D341Med (cell line): ENCODE results near the gene AHCY.
"Not testable (repeated sequence)": the region's sequence is repeated elsewhere in the genome, so short reads cannot be mapped to it uniquely, and the experiment has no call there.

Source experiments
- DNase-seq: peaks from one replicate; pipeline ENCODE4 v3.0.0; 2012; ENCODE audit warnings: low spot score

AHCY gene

DNA sequence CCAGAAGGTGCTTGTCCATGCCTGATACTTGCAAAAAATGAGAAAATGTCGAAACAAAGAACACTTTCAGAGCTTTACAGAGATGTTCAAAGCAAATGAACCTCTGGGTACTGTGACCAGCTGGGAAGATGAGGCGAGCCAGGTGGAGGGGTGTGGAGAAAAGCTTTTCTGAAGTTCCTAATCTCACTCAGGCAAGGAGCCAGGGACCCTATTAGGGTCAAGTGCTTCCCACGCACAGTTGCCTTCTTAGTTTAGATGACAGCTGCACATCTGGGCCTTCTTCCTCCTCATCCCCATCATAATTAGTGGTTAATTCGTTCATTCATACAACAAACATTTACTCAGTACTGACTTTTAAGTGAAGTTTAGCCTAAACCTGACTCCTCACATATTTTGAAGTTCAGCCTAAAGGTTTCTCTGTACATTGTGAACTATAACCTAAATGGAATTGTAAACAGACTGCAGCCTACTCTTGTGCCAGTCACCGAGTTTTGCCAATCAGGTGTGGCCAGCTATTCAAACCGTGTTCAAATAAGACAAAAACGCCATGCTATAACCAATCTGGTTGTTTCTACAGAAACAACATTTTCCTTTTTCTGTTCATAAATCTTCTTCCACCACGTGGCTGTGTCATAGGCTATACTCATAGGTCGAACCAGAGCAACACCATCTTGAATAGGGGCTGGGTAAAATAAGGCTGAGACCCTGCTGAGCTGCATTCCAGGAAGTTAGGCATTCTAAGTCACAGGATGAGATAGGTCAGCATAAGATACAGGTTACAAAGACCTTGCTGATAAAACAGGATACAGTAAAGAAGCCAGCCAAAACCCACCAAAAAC lies 19.3 kb upstream of the AHCY start:
- DNase-seq = peak; percentile 43

DNA sequence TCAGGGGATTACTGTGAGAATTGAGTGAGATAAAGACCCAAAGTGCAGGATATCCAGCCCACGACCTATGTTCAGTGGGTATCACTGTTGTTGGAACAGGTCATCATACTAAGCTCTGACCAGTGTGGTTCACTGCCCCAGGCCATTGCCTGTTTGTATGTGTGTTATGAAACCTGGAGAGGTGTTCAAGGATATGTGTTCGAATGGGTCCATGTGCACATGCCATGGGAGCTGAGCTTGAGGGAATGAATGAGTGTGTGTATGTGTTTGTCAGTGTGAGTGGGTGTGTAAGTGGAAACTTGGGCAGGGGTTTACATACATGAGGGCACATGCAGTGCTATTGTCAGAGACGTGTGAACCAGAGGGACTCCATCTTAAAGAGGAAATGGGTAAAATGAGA lies 17.7 kb upstream of the AHCY start:
- DNase-seq = no peak

GRCh38 chr20:34318609-34319443 lies 15.7 kb upstream of the AHCY start:
- no peak for DNase-seq

DNA sequence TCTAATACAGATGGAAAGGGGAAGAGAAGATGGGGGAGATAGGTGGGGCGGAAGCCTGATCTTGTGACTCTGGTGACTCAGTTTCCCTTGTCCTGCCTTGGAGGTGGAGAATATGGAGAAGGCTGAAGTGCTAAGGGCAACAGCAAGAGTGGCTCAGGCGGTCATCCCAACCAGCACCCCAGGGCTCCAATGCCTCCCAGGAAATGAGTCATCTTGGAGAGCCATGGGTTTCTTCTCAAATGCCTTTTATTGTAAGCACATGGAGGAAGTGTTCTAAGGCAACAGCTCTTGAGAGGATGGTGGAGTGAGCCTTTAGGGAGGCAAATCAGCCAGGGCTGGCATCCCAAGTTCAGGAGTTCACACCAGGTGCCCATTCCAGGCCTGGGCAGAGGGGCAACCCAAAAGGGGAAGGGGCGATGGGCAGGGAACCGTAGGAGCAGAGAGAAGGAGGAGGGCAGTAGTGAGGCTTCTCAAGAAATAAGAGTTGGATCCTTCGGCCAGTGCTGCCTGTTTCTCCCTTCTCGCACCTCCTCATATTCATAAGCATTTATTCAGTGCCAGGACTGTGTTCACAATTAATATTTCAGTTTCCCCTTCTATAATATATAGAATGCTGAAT lies 13.2 kb upstream of the AHCY start:
- DNase-seq = no peak

DNA sequence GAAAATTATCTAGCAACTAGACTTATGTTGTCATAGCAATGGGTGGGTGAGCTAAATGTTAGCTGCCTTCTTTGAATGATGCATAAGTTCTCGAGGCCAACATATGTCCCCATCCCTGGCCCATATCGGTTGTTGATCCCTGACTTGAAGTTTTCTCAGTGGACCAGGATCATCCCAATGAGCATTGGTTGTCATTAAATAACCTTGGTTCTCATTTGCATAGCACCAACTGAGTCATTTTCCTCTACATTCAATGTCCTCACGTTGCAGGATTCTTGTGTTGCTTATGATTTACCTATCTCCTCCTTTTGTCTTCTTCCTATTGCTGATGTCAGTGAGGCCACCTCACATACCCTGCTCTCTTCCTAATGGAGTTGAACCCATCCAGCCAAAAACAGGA lies 12.1 kb upstream of the AHCY start:
- no peak for DNase-seq

DNA sequence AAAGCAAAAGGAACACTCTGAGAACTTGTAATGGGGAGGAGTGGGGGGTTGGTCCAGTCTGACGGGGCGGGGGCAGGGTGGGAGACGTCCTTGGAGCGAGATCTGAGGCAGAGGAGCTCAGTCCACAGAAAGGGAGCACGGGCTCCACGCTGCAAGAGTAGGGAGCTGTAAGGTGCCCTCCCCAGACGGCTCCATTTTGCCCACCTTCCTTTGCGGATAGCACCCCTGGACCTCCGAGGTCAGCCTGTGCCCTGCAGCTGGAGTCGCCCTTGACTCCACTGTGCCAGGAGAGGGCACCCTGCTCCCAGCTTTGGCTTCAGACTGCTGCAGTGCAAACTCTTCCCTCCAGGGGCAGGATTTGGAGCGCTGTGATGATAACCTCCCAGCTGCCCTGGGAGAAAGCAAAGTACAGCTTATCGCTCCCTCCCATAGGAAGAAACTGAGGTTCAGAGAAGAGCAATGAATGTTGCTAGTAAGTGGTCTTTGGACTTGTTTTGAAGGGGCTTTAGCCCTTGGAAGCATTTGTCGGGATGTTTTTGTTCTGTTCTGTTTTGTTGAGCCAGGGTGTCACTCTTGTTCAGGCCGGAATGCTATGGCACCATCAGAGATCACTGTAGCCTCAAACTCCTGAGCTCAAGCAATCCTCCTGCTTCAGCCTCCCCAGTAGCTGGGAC lies 9.5 kb upstream of the AHCY start:
- peak; percentile 91 for DNase-seq

DNA sequence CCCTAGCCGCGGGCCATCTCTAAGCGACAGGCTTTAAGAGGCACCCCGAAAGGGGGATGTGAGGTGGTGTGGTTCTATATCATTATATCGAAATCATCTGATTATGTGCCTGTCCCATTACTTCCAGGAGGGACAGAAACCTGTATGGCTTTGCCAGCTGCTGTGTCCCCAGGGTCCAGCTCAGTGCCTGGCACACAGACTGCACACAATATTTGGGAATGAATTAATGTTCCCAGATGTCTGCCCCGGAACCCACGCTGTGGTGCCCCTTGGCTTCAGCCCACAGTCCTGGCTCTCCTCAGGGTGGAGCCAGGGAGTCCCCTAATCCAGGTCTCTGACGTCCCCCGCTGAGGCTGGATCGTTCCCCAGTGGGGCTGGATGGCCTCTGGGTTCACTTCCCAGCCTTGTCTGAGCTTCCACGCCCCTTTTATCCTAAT lies 8.9 kb upstream of the AHCY start:
- DNase-seq = no peak

- DNase-seq = no peak
These were observed 8.2 kb upstream of the AHCY start for GRCh38 chr20:34311118-34312023.

DNA sequence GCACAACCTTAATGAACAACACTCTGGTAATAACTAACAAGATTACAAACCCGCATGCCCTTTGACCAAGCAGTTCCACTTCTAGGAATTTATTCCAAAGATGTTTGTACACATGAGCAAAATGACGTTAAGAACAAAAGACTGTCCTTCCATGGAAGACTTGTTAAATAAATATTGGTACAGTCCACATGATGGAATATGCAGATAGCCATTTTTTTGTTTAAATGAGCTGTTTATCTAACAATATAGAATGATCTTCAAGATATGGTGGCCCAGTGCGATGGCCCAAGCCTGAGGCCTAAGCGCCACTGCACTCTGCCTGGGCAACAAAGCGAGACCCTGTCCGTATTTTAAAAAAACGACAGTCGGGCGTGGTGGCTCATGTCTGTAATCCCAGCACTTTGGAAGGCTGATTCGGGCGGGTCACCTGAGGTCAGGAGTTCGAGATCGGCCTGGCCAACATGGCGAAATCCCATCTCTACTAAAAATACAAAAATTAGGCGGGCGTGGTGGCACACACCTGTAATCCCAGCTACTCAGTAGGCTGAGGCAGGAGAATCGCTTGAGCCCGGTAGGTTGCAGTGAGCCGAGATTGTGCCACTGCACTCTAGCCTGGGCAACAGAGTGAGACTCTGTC lies 7.4 kb upstream of the AHCY start:
- DNase-seq = no peak

DNA sequence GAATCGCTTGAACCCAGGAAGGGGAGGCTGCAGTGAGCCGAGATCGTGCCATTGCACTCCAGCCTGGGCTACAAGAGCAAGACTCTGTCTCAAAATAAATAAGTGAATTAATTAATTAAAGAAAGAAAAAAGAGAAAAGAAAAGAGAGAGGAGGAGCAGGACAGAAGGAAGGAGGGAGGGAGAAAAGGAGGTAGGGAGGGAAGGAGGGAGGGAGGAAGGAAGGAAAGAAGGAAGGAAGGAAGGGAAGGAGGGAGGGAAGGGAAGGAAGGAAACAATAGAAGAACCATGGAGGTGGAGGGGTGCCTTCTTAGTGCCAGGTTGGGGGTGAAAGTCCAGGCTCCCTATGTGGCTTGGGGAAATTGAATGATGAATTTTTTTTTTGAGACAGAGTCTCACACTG lies 6.5 kb upstream of the AHCY start:
- no peak for DNase-seq

- no peak for DNase-seq
These were observed 2.4 kb upstream of the AHCY start for GRCh38 chr20:34305333-34306230.

GRCh38 chr20:34302312-34302722 lies 838 bp downstream of the AHCY start:
- DNase-seq = no peak

- DNase-seq = peak; percentile 60
These were observed 1.4 kb downstream of the AHCY start for GRCh38 chr20:34301587-34302311.

GRCh38 chr20:34300809-34301586 lies 2.2 kb downstream of the AHCY start:
- peak; percentile 64 for DNase-seq

DNA sequence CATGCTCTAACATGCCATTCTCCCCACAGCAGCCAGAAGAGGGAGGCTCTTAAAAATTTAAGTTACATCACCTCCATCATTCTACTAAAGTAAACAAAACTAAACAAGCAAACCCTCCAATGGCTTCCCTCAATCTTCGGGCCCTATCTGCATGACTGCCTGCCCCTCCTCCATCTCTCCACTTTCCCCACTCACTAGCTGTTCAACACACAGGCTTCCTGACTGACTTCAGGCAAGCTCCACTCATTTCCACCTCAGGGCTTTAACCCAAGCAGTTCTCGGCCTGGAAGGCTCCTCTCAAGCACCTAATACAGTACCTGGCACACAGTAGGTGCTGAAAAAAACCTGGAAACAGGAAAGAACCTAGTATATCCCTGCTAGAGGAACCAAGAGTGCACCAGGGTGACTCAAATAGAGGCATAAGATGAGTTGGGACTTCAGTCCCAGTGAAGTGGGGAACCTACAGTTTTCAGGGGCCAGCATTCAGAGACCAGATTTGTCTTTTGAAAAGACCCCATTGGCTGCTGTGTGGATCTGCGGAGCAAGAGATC lies 2.8 kb downstream of the AHCY start:
- no peak for DNase-seq

DNA sequence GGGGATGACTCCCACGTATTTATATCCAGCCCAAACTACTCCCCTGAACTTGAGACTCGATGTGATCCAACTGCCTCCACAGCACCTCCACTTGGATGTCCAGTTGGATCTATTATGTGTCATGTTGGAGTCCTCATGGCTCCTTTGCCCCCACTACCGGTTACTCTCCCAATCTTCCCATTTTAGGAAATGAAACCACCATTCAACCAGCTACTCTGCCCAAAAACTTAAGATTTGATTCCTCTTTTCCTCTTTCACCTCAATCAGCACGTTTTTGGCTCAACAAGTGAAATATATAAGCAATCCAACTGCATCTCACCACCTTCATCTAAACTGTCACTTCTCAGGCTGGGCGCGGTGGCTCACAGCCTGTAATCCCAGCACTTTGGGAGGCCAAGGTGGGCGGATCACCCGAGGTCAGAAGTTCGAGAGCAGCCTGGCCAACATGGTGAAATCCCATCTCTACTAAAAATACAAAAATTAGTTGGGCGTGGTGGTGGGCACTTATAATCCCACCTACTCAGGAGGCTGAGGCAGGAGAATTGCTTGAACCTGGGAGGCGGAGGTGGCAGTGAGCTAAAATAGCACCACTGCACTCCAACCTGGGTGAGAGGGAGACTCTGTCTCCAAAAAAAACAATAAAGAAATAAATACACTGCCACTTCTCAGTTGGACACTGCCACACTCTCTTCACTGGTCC lies 3.4 kb downstream of the AHCY start:
- DNase-seq = no peak

- DNase-seq = not testable (repeated sequence)
These were observed 4.8 kb downstream of the AHCY start for GRCh38 chr20:34298294-34298784.
